Eye (tissue), 1 donor: ENCODE results near the gene FAM3C.

Experiments used
- DNase-seq: peaks from one replicate; pipeline ENCODE4 v3.0.0-alpha.2; 2015

Gene FAM3C

DNA sequence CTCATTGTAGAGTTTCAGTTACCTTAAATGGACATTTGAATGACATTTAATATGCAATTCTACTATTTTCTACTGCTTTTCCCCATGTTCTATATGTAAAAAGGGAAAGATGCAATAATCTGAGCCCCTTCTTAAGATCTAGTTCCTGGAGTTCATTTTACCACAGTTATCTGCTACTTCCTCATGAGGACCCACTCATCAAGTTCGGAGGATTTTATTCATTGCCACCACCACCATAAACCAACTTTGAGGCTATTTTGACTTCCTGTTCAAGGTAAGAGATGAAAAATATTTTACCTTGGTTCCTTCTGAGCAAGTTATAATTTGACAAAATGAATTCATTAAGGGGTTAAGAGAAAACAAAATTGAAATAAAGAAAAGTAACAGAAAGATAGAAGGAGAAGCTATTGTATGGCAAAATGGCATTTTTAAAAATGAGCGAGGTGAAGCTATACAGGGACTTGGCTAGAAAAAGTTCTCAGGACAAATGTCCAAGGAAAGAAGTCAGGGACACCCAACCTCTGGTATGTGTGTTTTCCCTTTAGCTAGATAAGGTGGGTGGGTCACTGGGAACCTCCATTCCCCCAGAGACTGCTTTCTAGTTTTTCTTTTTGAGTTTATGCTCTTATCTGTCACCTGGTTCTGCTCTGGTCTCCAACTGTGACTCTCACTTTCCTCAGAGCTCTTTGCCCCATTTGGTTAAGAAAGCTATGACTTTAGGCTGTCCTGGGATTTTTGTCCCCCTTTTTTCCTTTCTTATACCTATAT is 14.9 kb upstream of the FAM3C start:
- DNase-seq = no peak

DNA sequence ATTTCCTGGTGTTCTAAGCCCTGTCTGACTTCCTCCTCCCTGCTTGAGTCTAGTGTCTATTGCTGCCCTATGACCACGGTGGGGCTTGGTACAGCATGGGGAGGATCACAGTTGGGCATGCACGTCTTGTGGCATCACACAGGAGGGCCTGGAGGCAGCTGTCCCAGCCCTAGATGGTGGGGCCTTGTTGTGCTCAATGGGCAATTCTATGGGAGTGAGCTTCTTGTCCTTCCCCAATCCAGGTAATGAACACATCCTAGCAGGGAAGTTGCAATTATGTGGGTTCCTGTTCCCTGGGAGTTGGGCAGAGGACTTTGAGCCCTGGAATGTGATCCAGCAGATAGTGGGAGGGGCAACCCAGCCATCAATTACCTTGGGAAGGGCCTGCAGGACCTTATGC is 10.8 kb upstream of the FAM3C start:
- DNase-seq = no peak

- no peak for DNase-seq
Measured at GRCh38 chr7:121406461-121406860, 10.4 kb upstream of the FAM3C start.

- no peak for DNase-seq
Measured at GRCh38 chr7:121404348-121404747, 8.2 kb upstream of the FAM3C start.

- no peak for DNase-seq
Measured at GRCh38 chr7:121402701-121403100, 6.6 kb upstream of the FAM3C start.

GRCh38 chr7:121401896-121402295 is 5.8 kb upstream of the FAM3C start:
- DNase-seq = no peak

DNA sequence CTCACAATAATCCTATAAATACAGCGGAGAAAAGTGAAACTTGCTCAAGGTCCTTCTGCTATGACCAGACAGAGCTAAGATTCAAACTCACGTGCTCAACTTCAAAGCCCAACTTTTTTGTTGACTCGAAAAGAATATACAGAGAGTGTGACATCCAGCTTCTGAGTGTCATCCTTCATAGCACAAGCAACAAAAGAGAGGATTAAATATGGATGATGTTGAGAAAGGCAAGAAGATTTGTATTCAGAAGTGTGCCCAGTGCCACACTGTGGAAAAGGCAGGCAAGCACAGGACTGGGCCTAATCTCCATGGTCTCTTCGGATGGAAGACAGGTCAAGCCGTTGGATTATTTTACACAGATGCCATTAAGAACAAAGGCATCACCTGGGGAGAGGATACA is 2.1 kb upstream of the FAM3C start:
- DNase-seq = no peak

DNA sequence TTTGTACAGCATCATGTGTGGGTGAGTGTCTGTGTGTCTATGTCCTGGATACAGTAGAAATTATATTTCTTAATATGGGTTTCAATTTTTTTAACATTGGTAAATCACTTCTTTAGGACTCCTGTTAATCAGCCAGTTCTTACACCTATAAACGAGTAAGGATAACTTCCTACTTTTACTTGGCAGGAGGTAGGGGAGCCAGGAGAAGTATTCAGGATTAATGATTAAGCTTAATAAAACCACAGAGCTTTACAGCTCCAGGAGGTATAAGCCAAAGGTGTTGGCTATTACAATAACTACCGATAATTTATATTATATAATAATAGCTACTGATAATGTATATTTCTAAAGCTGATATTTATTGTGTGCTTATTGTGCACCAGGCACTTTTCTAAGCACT is 1.7 kb upstream of the FAM3C start:
- no peak for DNase-seq

DNA sequence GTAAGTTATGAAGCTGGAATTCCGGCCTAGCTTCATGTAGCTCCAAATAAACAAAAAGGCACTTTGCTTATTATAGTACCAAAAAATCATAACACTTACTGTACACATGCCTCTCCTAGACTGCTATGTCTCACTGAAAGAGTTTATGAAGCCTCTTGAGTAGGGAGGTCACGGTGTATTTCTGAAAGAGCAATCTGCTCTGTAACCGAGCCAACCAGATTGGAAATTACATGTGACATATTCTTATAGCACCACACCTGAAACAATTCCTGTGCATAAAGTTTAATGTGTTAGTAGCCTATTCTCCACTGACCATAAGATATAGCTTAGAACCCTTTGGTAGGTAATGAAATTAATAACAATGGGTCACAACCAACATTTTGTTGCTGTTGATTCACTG is 1.3 kb upstream of the FAM3C start:
- DNase-seq = no peak

- DNase-seq = peak; percentile 65
Measured at GRCh38 chr7:121395494-121395960, 581 bp downstream of the FAM3C start.

GRCh38 chr7:121394709-121395140 is 1.4 kb downstream of the FAM3C start:
- no peak for DNase-seq

GRCh38 chr7:121393005-121393366 is 3.1 kb downstream of the FAM3C start:
- DNase-seq = no peak

DNA sequence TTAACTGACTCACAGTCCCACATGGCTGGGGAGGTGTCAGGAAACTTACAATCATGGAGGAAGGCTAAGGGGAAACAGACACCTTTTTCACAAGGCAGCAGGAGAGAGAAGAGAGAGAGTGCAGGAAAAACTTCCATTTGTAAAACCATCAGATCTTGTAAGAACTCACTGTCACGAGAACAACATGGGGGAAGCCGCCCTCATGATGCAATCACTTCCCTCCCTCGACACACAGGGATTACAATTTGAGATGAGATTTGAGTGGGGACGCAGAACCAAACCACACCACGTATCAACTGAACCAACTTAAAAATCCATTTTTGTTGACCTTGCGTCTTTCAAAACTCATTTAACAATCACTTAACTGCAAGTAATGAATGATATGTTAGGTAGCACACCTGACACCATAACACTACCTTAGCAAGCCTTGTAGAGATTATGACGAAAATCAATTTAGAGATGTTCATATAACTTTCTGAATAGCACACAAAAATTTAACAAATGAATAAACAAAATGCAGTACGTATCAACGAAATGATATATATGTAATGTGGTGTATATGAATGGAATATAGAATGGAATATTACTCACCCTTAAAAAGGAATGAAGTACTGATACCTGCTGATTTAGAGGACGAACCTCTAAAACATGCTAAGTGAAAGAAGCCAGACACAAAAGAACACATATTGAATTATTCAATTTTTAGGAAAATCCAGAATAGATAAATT is 3.7 kb downstream of the FAM3C start:
- DNase-seq = no peak

GRCh38 chr7:121391686-121392085 is 4.4 kb downstream of the FAM3C start:
- DNase-seq = no peak

DNA sequence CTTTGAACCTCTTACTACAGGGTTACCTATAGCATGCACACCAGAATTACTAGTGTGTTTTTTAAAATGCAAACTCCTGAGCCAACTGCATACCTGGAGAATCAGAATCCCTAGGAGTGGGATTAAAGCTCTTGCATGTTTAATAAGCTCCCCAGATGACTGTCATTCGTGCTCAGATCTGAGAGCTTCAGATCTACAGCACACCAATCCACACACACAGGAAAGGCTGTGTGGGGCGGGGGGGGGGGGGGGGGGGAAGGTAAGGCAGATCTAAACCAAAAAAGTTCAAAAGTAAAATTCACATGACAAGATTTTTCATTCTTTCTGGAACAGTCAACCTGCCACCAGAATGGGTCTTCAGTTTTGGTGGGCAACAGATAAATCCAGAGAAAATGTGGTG is 5.5 kb downstream of the FAM3C start:
- no peak for DNase-seq

DNA sequence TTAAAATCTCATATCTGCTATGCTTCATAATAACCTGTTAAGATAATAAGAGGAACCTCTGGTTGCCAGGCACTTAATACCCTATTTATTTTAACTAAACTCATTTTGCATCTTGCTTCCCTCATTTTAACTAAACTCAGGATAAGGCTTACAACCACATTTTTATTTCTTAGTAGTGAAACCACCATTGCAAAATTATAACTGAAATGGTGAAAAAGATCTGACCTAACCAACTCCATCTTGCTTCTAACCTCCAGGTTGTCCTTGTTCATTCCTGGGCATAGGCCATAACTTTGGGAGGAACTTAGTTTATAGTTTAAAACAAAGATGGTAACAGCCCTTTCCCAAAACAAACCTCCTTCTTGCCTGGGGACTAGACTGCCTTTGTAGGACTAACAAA is 6.0 kb downstream of the FAM3C start:
- DNase-seq = no peak

DNA sequence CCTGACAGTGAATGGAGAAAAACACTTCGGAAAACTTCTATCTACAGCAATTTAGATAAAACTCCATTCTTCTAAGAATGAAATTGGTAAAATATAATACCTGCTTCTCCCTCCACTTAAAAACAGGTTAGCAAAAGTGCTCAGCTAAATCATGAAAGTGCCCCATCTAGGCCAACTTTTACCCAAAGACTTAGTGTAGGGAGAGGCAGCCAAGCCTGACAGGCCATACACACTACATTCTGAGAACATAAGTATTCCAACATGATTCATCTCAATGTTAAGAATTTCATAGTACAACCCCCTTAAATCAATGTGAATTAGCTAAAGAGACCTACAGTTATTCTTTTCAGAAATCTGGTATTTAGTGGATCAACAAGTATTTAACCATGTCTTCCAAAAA is 7.2 kb downstream of the FAM3C start:
- no peak for DNase-seq

- peak; percentile 58 for DNase-seq
Measured at GRCh38 chr7:121385800-121386179, 10.3 kb downstream of the FAM3C start.

GRCh38 chr7:121385056-121385799 is 10.9 kb downstream of the FAM3C start:
- no peak for DNase-seq

GRCh38 chr7:121384265-121384664 is 11.8 kb downstream of the FAM3C start:
- no peak for DNase-seq

DNA sequence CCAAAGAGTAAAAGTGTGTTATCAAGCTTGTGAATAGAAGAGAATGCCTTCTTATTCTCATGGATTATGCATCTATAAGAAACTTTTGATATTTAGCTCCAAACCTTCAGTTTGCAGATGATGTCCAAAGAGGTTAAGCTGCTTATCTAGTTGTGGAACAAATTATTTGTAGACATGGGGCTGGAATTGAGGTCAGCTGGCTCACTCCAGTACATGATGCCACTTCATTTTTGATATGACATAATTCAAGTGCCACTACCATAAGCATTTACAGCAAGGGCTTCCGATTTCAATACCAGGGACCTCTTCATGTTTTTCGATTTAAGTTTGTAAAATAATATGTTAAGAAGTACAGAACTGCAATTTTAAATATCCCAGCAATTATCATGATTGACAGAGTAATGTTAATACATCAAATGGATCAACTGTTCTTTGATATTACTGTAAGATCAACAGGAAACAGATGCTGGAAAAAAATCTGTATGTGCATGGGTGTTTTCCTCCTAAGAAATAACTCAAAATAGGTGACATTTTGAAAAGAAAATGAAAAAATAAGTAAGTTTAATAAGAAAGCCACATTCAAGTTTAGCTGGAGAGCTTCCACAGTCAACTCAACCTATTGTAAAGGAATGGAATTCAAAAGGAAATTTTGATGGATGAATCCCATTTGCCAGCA is 12.7 kb downstream of the FAM3C start:
- DNase-seq = no peak

- no peak for DNase-seq
Measured at GRCh38 chr7:121382473-121382872, 13.6 kb downstream of the FAM3C start.

DNA sequence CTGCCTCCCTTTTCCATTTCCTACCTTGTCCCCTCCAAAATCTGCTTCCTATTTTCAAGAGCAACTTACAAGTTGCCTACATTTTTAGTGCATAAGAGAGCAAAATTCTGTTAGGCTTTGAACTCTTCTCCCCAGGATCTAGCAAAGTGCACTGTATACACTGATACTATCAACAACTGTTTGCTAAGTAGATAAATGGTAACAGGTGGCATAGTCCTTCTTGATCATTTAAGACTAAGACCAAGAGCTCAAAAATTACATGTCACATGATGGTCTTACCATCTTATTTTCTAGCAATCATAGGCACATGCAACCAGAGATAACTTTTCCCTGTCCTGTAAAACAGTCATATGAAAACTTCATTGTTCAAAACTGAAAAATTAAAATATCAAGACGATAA is 16.2 kb downstream of the FAM3C start:
- no peak for DNase-seq
